ENCODE data around the gene HNRNPUL2. TPM values are rescaled to one million over a fixed set of nuclear protein-coding genes. Genes with fewer than 3 reads are reported as not detected.

The HNRNPUL2 gene
- total and polyA plus RNA-seq, 2 of the 4 experiments (the other 2 are of a cell fraction) = 3.9 to 30.2 TPM

GRCh38 chr11:62702246-62702645 lies 25.0 kb downstream of the HNRNPUL2 start:
- DNase-seq (no peak), ATAC-seq (ENCODE audit: low read depth) (no peak)
- Histone ChIP-seq H2AFZ (replicated peaks; ENCODE audit: low read length, poor library complexity) (no peak overlapping the region), H4K20me1 (ENCODE audit: insufficient read depth, low read length) (no peaks in the 10 kb centered on the region), H3K4me3 (ENCODE audit: insufficient read depth, low read depth, low read length) (no peak overlapping the region), H3K14ac (replicated peaks; ENCODE audit: low read depth, low read length) (no peak overlapping the region), H3K4ac (ENCODE audit: low read depth, low read length) (no peak overlapping the region), H3K4me2 (ENCODE audit: low read depth, low read length) (no peak overlapping the region), H2BK20ac (ENCODE audit: low read depth, low read length) (no peak overlapping the region), H4K8ac (ENCODE audit: low read depth in 2 of 2, low read length in 2 of 2) (no peak overlapping the region), H3K79me1 (ENCODE audit: low read depth in 1 of 2, low read length in 2 of 2) (peaks cover 11 to 27% of the 10 kb centered on the region in 2 experiments), H4K91ac (ENCODE audit: insufficient read depth, low read depth, low read length) (no peak overlapping the region), H3K56ac (ENCODE audit: extremely low read depth, insufficient read depth, low read length) (no peak overlapping the region), H2BK5ac (ENCODE audit: low read depth, low read length, poor library complexity, severe bottlenecking) (no peak overlapping the region), H3K23ac (ENCODE audit: low read depth, low read length) (no peak overlapping the region), H3K9me3 (ENCODE audit: control insufficient read depth, insufficient read depth, low read length) (no peaks in the 10 kb centered on the region), H3K18ac (ENCODE audit: low read depth, low read length) (no peak overlapping the region), H3K27me3 (ENCODE audit: control insufficient read depth, insufficient read depth, low read length) (no peaks in the 10 kb centered on the region), H2BK15ac (ENCODE audit: low read depth, low read length) (no peak overlapping the region), H4K5ac (ENCODE audit: low read depth, low read length) (no peak overlapping the region), H3K9me1 (ENCODE audit: insufficient read depth, low read length) (peaks cover 8% of the 10 kb centered on the region), H3K36me3 (ENCODE audit: control insufficient read depth, insufficient read depth, low read length) (peaks cover 4% of the 10 kb centered on the region), H3K27ac (ENCODE audit: insufficient read depth, low read length) (no peak overlapping the region), H2AK9ac (replicated peaks; ENCODE audit: low read depth, low read length, poor library complexity) (no peak overlapping the region), H2AK5ac (ENCODE audit: low read depth, low read length) (no peak overlapping the region), H2BK120ac (ENCODE audit: low read depth, low read length) (no peak overlapping the region), H3K4me1 (ENCODE audit: control insufficient read depth, insufficient read depth, low read length) (peaks cover 8% of the 10 kb centered on the region), H3K9ac (ENCODE audit: low read depth, low read length) (no peak overlapping the region)
- no CpG with 5 or more reads among the region's 11 CpGs for WGBS, 2 experiments (ENCODE audit: extremely low coverage in 2 of 2, insufficient read length in 1 of 2)
- in situ Hi-C loops (cut with MboI; ENCODE audit: low sequenced_read_pairs) = no loop called here
- dilution Hi-C loops (cut with HindIII; ENCODE audit: low sequenced_read_pairs, unreplicated experiment) = no loop called here
- intact Hi-C loops (cut with micrococcal nuclease) = no loop called here
- no peak for TF ChIP-seq RAD21 (IDR thresholded peaks at IDR 0.05; ENCODE audit: low read length)
- no peak for TF ChIP-seq MAFK (IDR thresholded peaks at IDR 0.05; ENCODE audit: low read depth, low read length)
- TF ChIP-seq MAZ (IDR thresholded peaks at IDR 0.05; ENCODE audit: borderline replicate concordance, low read depth, low read length) = no peak
- TF ChIP-seq FOS (IDR thresholded peaks at IDR 0.05; ENCODE audit: low read depth, low read length) = no peak
- TF ChIP-seq POLR2A (IDR thresholded peaks at IDR 0.05; ENCODE audit: low read depth, low read length) = no peak
- TF ChIP-seq BHLHE40 (IDR thresholded peaks at IDR 0.05; ENCODE audit: low read depth, low read length) = no peak
- TF ChIP-seq CHD1 (IDR thresholded peaks at IDR 0.05; ENCODE audit: low read depth, low read length) = no peak
- no peak for TF ChIP-seq SMC3 (IDR thresholded peaks at IDR 0.05; ENCODE audit: low read depth, low read length)
- TF ChIP-seq, protein P1, sequence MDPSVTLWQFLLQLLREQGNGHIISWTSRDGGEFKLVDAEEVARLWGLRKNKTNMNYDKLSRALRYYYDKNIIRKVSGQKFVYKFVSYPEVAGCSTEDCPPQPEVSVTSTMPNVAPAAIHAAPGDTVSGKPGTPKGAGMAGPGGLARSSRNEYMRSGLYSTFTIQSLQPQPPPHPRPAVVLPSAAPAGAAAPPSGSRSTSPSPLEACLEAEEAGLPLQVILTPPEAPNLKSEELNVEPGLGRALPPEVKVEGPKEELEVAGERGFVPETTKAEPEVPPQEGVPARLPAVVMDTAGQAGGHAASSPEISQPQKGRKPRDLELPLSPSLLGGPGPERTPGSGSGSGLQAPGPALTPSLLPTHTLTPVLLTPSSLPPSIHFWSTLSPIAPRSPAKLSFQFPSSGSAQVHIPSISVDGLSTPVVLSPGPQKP (IDR thresholded peaks at IDR 0.05; ENCODE audit: borderline replicate concordance, low read depth, low read length) = no peak
- TF ChIP-seq CTCF (conservative IDR thresholded peaks at IDR 0.05; ENCODE audit: low read depth, low read length) = no peak
- no peak for TF ChIP-seq MXI1 (IDR thresholded peaks at IDR 0.05; ENCODE audit: borderline replicate concordance, low read depth, low read length)
- TF ChIP-seq RFX5 (IDR thresholded peaks at IDR 0.05; ENCODE audit: low read depth, low read length) = no peak
- TF ChIP-seq NFE2L2 (IDR thresholded peaks at IDR 0.05; ENCODE audit: low read depth, low read length) = no peak
- no peak for TF ChIP-seq RCOR1 (IDR thresholded peaks at IDR 0.05; ENCODE audit: insufficient replicate concordance, low read length)
- BruUV-seq (replicated peaks) = no TSS peak
- CTCF ChIA-PET = interaction anchor here (0.6 kb wide), 1 partner anchor 319 kb away, joined by 5 read pairs; no protein-coding TSS in a partner anchor
- POLR2A ChIA-PET (ENCODE audit: unreplicated experiment) = interaction anchor here (0.6 kb wide), 1 partner anchor 139 kb away, joined by 3 read pairs; no protein-coding TSS in a partner anchor

Data from IMR-90 (cell line).